Measurements from ENCODE around the gene PPT2.
"Not testable (repeated sequence)": the region's sequence is repeated elsewhere in the genome, so short reads cannot be mapped to it uniquely, and the experiment has no call there.

The PPT2 gene

DNA sequence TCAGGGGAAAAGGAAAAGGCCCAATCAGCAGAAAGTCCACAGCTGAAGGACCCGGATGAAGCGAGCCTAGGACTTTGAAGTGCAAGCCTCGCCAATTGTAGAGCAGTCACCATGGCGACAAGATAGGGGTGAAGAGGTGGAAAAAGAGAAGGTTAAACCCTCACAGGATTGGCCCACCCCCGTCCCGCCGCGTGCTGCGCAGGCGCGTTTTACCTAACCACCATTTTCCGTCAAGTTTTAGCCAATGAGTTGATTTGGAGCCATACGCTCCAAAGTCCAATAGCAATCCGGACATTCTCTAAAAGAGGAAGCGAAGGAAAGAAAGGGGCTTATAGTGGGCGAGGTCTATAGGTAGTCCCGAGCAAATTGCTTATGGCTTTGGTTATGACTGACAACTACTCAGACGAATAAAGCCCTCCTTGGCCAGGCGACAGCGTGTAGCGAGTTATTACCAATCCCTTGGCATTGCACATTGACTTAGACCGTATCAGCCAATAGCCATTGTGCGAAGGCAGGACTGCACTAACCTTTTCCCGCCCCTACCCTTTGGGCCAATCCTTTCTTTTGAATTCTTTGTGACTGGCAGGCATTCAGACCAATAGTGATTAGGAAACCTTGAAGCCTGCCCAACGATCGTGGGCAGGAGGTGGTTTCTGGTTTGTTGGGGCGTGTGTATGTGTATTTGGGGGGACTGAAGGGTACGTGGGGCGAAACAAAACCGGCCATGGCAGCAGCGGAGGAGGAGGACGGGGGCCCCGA is 24.0 kb downstream of the PPT2 start, which contains the start of gene RNF5:
RNF5 (plus strand) TSS at position 618 of the 759 bp plus-strand sequence; CDS start at position 725, 107 bp downstream.
- DNase-seq: peak; percentile 89

- DNase-seq: no peak
Observed at GRCh38 chr6:32178547-32179440, 24.9 kb downstream of the PPT2 start.

DNA sequence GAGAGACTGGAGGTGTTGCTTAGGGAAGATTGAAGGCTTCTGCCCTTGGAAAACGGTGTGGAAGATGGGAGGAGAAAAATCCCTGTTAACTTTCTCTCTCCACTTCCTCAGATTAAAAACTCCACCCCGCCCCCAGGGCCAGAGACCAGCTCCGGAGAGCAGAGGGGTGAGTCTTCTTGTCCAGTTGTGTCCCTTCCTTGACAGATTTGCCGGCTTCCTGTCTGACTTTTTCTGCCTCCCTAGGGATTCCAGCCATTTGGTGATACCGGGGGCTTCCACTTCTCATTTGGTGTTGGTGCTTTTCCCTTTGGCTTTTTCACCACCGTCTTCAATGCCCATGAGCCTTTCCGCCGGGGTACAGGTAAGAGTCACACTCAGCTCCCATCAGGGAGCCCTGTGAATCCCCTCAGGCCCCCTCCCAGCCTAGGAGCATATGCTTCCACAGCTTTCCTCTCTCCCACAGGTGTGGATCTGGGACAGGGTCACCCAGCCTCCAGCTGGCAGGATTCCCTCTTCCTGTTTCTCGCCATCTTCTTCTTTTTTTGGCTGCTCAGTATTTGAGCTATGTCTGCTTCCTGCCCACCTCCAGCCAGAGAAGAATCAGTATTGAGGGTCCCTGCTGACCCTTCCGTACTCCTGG is 25.9 kb downstream of the PPT2 start:
- no peak for DNase-seq

GRCh38 chr6:32181148-32181702 is 27.3 kb downstream of the PPT2 start:
- no peak for DNase-seq

DNA sequence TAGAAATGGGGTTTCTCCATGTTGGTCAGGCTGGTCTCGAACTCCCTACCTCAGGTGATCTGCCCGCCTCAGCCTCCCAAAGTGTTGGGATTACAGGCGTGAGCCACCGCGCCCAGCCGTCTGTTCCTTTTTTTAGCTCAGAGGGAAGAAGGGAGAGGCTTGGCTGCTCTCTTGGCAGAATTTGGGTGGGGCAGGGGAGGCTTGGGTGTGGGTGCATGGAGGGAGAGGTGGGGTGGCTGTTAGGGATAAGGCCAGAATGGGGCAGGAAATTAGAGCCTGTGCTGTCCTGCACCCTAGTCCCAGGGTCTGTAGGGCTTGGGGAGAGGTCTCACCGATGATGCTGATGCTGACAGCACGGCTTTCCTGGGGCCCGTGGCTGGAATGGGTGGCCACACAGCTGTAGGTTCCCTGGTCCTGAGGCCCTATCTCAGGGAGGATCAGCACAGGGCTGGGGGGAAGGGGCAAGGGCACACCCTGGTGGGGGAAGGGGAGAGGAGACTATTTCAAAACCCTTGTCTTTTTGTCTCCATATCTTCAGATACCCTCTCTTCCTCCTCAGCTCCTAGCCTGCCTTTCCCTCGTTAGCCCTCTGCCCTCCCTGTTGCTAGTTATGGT is 28.1 kb downstream of the PPT2 start:
- DNase-seq: no peak

GRCh38 chr6:32182555-32182981 is 28.6 kb downstream of the PPT2 start:
- no peak for DNase-seq

DNA sequence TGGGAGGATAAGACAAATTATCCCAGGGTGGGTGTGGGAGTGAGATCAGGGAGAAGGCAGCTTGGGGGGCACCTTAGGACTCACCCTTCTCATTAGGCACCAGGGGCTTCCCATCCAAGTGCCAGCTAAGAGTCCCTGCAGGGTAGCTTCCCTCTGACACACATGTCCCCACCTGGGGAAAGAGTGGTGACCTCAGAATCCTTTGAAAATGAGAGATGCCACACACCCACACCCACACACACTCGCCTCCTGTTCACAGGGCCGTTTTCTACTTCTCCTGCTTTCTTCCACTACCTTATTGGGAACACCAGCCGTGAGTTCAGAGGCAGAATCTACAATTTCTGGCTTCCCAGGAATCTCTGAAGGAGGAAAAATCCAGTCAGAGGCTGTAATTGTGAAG is 29.1 kb downstream of the PPT2 start:
- DNase-seq: no peak

DNA sequence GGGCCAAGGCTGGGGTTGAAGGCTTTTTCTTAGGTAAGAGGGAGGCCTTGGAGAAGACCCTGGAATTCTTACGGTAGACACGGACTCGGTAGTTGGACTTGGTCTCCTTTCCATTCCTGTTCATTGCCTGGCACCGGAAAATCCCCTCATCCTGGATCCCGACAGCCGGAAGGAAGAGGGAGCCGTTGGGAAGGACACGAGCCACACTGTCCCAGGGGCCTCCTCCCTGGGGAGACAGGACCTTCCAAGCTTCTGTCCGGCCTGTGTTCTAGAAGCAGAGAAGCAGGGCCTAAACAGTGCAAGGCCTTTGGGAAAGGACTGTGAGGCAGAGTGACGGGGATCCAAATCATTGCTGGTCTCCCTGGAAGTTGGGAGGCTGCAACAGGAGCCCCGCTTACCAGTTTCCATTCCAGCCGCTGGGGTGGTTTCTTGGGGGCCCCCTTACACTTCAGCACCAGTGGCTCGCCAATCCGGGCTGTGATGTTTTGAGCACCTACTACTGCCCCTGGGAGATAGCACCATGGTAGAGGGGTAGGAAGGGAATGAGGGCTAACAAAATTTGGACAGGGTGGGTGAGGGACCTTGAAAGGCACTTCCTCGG is 29.6 kb downstream of the PPT2 start:
- DNase-seq: no peak

DNA sequence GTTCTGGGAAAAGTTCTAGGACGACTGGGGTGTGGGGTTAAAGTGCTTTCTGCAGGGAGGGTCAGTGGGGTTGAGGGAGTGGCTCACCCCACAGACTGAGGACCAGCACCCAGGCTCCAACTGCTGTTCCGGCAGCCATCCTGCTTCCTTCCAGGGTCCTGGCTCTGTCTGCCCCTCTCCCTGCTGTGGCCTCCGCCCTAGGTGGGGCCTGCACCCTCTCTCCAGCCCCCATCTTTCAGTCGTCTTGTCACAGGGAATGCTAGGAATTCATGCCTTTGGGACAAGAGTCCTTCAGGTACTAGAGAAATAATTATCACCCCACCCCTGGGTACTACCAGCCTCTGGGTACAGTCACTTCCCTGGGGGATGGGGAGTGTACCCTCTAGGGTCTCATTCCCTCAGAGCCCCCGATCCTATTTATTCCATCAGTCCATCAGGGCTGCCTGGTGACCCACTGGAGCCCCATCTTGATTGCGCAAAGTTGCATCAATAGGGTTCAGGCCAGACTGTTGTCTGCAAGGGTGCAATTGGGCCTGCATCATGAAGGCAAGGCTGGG is 30.2 kb downstream of the PPT2 start, which contains the start of gene AGER:
AGER (minus strand) TSS at position 170 of the 557 bp plus-strand sequence; CDS start at position 139, 31 bp downstream.
- DNase-seq: no peak

GRCh38 chr6:32185681-32186131 is 31.8 kb downstream of the PPT2 start:
- DNase-seq: not testable (repeated sequence)

- DNase-seq: not testable (repeated sequence)
Observed at GRCh38 chr6:32186151-32186840, 32.4 kb downstream of the PPT2 start.

DNA sequence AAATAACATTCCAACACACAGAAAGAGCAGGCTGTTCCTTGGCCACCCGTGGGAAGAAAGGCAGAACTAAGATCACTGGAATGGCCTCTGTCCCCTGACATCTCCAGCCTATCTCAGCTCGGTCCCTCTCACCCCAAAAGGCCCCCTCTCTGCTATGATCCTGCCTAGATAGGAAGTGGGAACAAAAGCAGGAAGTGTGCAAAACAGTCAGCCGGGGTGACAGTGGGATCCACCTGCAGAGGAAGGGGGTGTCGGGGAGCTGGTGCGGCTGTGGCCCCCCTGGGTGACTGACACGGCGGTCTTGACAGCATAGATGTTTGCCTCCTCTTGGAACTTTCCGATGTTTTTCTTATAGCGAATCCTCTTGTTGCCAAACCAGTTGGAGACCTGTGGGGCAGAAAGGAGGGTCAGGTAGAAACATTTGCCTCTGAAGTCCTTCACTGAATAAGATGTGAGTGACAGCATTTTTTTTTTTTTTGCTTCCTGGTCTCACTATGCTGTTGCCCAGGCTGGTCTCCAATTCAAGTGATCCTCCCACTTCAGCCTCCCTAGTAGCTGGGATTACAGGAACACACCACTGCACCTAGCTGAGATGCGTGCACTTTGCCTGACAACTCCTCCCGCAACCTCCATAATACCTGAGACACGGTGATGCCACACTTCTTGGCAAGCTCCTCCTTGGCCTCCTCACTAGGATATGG is 33.2 kb downstream of the PPT2 start:
- no peak for DNase-seq

DNA sequence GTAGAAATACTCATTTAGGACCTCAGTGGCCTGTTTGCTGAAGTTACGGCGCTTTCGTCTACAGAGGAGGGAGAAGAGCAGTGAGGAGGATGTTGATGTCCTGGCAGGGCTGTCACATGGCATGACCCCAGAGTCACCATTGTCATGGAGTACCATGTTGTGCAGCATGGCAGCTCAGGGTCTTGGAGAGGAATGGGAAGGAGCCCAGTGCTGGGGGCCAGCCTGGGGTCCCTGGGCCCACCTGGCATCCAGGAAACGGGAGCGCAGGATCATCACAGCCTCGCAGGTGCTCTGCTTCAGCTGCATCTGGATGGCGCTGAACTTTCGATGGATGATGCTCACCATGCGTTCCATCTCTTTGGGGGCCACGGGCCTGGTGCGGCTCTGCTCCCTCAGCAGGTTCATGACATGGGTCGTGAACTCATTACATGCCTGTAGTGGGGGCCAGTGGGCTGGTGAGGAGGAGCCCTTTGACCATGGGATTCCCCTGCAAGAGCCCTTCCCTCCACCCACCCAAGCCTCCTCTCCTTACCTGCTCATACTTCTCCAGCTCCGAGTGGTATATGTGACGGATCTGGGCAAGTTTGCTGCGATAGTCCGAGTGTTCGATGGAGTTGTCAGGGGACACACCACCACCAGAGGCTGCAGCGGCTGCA is 33.9 kb downstream of the PPT2 start:
- DNase-seq: not testable (repeated sequence)

- no peak for DNase-seq
Observed at GRCh38 chr6:32188381-32189068, 34.6 kb downstream of the PPT2 start.

DNA sequence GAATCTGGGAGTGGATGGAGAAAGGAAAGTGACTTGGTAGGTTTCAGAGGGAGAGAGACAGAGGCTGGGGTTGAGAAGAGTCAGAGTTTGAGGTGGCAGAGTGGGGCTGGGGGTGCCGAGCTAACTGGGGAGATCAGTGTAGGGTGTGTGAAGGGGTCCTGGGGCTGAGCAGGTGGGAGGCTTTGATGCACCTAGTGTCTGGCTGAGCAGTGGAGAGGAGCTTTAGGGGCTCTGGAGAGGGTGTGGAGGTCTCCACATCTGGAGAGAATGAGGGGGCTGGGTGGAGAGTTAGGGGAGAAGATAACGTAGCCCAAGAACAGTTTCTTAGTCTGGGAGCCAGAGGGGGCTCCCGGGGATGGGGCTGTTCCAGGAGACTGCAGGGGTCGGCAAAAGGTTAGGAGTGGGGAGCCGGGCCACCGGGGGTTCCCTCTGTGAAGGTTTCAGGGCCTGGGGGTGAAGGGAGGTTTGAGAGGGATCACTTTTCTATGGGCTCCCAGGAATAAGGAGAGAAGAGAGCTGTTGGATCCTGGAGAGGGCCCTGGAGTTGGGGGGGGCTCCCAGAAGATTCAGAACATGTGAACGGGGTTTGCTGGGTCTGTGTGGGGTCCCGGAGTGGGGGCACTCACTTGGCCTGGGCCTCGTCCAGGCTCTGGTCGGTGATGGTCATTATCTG is 35.3 kb downstream of the PPT2 start:
- DNase-seq: no peak

- DNase-seq: no peak
Observed at GRCh38 chr6:32189742-32190053, 35.8 kb downstream of the PPT2 start.

DNA sequence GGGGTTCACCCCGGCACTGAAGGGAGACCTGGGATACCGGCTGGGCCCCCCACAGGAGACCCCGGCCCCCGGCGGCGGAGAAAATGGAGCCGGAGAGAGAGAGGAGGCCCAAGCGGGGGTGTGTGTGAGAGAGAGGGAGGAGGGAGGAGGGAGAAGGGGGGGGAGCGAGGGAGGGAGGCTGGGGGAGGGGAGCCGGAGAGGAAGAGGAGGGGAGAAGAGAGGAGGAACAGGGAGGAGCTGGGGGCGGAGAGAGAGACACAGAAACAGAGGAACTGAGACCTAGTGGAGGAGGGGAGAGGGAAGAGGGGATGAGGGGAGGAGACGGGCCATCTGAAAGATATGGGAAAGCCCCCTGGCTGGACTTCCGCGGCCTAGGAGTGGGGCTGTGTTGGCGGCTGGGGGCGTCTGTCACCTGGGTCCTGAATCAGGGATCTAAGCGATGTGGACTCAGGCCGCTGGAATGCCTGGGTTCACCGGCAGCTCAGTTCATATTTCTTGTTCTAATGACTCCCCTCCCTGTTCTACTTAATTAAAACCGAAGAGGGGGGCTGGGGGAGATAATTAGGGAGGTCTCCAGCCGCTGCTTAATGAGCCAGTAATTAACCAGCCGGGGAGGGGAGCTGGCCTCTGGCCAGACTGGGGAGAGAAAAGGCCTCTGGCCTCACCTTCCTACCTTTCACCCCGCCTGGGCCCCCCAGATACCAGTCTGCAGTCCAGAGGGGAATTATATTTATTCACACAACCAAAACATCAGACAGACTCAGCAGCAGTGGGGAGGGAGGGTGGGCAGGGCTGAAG is 36.3 kb downstream of the PPT2 start, which contains the start of gene PBX2:
PBX2 (minus strand) TSS at position 149 of the 798 bp plus-strand sequence. CDS start 287 bp downstream, outside the sequence.
- peak; percentile 82 for DNase-seq
